ENCODE results near the gene PRKAG2. TPM values are rescaled to one million over a fixed set of nuclear protein-coding genes. Genes with fewer than 3 reads are reported as not detected.

Gene PRKAG2
- total and polyA plus RNA-seq, 4 donors: 3.6 to 25.1 (median 16.8) TPM

- Histone ChIP-seq H3K36me3 (ENCODE audit: control insufficient read depth in 4 of 4, insufficient read depth in 3 of 4, low read depth in 1 of 4, low read length in 3 of 4) (no peaks in the 10 kb centered on the region), H3K9ac (ENCODE audit: low read depth in 1 of 2, low read length in 2 of 2) (peak overlapping the region; percentile 18 to 60), H3K27me3 (ENCODE audit: control insufficient read depth in 4 of 4, insufficient read depth in 4 of 4, low read length in 3 of 4) (no peaks in the 10 kb centered on the region), H3K9me3 (ENCODE audit: control insufficient read depth in 4 of 4, low read length in 3 of 4) (peaks cover 0 to 4% (median 3%) of the 10 kb centered on the region in 4 donors), H3K4me3 (ENCODE audit: low read depth in 1 of 3, low read length in 3 of 3) (no peak overlapping the region), H3K4me1 (ENCODE audit: control insufficient read depth in 4 of 4, insufficient read depth in 4 of 4, low read length in 3 of 4) (peaks cover 15 to 23% (median 17%) of the 10 kb centered on the region in 4 donors), H3K27ac (ENCODE audit: low read depth in 1 of 2, low read length in 2 of 2) (peak overlapping the region; percentile 71 to 86)
- WGBS: 30% methylated on average over 10 of the region's 10 CpGs
- no peak for DNase-seq (ENCODE audit: low spot score)
- TF ChIP-seq CTCF (IDR thresholded peaks at IDR 0.05; ENCODE audit: low read depth, low read length, missing input control) (no peak), RXRA (IDR thresholded peaks at IDR 0.05) (peak; percentile 88 to 97), ZBTB33 (IDR thresholded peaks at IDR 0.05) (peak; percentile 93), HNF4G (IDR thresholded peaks at IDR 0.05) (peak; percentile 98), FOXA2 (IDR thresholded peaks at IDR 0.05) (peak; percentile 98), HNF4A (conservative IDR thresholded peaks at IDR 0.05) (peak; percentile 98 to 99), TAF1 (conservative IDR thresholded peaks at IDR 0.05) (peak; percentile 47), SP1 (IDR thresholded peaks at IDR 0.05) (peak; percentile 96), REST (IDR thresholded peaks at IDR 0.05) (peak; percentile 74), MAX (IDR thresholded peaks at IDR 0.05) (peak; percentile 94), ATF3 (IDR thresholded peaks at IDR 0.05) (peak; percentile 72), EGR1 (IDR thresholded peaks at IDR 0.05; ENCODE audit: low read depth in 2 of 2) (peak in 1 of 2 donors; percentile 71), JUND (IDR thresholded peaks at IDR 0.05) (peak; percentile 88 to 94), FOXA1 (IDR thresholded peaks at IDR 0.05) (peak; percentile 98), GABPA (IDR thresholded peaks at IDR 0.05 in 1 of 2, conservative IDR thresholded peaks at IDR 0.05 in 1 of 2) (peak in 1 of 2 donors; percentile 52), YY1 (IDR thresholded peaks at IDR 0.05) (peak; percentile 85), NR2F2 (IDR thresholded peaks at IDR 0.05) (peak; percentile 59), RAD21 (IDR thresholded peaks at IDR 0.05) (peak; percentile 53 to 63)
Observed at GRCh38 chr7:151917791-151918509, 41.0 kb upstream of the PRKAG2 start.
